SK-N-MC (cell line): ENCODE results near the gene APOA4.

Experiments
- DNase-seq: peaks from one replicate; pipeline ENCODE4 v3.0.0-alpha.2; 2011; ENCODE audit warnings: low read depth, low spot score
- H3K27ac ChIP-seq: fragments of 200-600 bp; sonication (generic); 2 replicates; pipeline ENCODE4 v1.5.1; 2016; ENCODE audit warnings: mixed run types
- H3K36me3 ChIP-seq: fragments of 200-600 bp; sonication (generic); 2 replicates; pipeline ENCODE4 v1.6.1; 2017; ENCODE audit warnings: antibody characterized with exemption, low read length, mixed read lengths; ENCODE audit not compliant: insufficient read depth
- H3K4me3 ChIP-seq: fragments of 200-600 bp; sonication (generic); 2 replicates; pipeline ENCODE4 v1.5.1; 2016
- H3K9ac ChIP-seq: fragments of 200-600 bp; sonication (generic); 2 replicates; pipeline ENCODE4 v1.8.0; 2017; ENCODE audit warnings: mixed run types, mixed read lengths; ENCODE audit not compliant: insufficient read length
- H3K9me3 ChIP-seq: fragments of 200-600 bp; sonication (generic); 2 replicates; pipeline ENCODE4 v1.6.1; 2017; ENCODE audit warnings: low read depth, mild to moderate bottlenecking, antibody characterized with exemption, low read length, moderate library complexity, mixed read lengths
- EZH2 ChIP-seq: fragments of 200-600 bp; sonication (generic); IDR thresholded peaks from one replicate; pipeline ENCODE4 v1.6.1; 2017; ENCODE audit warnings: antibody characterized with exemption
- FOXP2 ChIP-seq: optimal IDR thresholded peaks from 2 replicates; pipeline ENCODE3; 2011; ENCODE audit warnings: mild to moderate bottlenecking, moderate library complexity; ENCODE audit not compliant: insufficient read depth; ENCODE audit errors: extremely low read length, control extremely low read depth
- POLR2AphosphoS5 ChIP-seq: IDR thresholded peaks from 2 replicates; pipeline ENCODE4 v1.6.1; 2012; ENCODE audit warnings: mild to moderate bottlenecking, low read depth, low read length, borderline replicate concordance

Gene APOA4

DNA sequence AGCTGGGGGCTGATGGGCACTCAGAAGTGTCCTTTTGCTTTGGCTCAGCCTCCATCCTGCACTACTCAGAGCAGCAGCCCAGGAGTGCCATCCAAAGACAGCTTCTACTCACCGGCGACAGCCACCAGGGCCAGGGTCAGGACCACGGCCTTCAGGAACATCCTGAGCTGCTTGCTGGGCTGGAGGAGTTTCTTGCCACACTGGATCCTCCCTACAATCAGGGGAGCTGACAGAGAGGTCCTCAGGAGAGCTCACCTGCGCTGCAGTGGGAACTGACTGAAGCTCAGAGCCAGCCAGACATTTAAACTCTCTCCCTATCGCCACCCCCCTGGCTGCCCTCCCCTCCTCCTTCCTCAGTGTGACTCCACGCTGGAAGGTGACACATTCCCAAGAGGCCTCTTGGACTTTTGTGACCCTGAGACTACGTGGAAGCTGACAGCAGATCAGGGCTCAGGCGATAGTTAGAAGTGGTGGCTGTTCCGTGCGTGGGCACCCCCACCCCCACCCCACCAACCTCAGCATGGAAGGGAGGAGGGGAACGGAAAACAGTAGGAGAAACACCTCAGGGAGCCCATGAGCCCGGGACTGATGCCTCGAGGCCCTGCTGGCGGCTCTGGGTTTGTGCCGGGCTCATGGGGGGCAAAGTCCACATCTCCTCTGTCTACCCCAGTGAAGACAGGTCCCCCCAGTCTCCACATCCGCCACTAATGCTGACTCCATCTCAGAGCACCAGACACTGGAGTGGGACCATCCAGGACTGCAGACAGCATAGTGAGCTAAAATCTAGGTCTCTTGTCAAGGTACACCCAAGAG is at the start of gene APOA4:
TSS of gene APOA4 (minus strand) at position 274 of the 813 bp plus-strand sequence. CDS start at position 161, 113 bp downstream.
- H3K9ac ChIP-seq: no peak within 1 kb of the TSS
- TF ChIP-seq EZH2: no peak
- no peak for TF ChIP-seq POLR2AphosphoS5
- TF ChIP-seq FOXP2: no peak
- H3K36me3 ChIP-seq: no peaks in the 10 kb centered on the region
- H3K4me3 ChIP-seq: no peak within 1 kb of the TSS
- H3K9me3 ChIP-seq: no peaks in the 10 kb centered on the region
- DNase-seq: no peak
- no peak within 1 kb of the TSS for H3K27ac ChIP-seq

DNA sequence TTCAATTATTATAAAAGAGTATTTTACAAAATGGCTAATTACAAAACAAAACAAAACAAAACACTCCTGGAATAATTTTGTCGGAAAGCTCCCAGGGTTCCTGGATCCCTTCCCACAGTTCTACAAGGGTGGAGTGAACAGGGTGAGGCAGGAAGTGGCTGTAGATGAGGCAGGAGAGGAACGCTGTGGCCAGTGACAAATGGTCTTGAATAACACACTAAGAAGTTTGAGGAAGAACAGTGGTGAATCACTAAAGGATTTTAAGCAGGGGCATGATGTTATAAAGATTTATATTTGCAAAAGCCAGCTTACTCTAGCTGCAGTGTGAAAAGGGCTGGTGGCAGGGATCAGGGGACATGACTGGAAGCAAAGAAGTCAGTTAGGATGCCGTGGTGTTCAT is 48.1 kb upstream of the APOA4 start:
- DNase-seq: no peak
- Histone ChIP-seq H3K4me3 (no peak overlapping the region), H3K27ac (no peak overlapping the region), H3K9me3 (no peaks in the 10 kb centered on the region), H3K9ac (no peak overlapping the region), H3K36me3 (peaks cover 69% of the 10 kb centered on the region)
- TF ChIP-seq POLR2AphosphoS5 (no peak), FOXP2 (no peak), EZH2 (no peak)

- no peak overlapping the region for H3K9ac ChIP-seq
- TF ChIP-seq POLR2AphosphoS5 (no peak), EZH2 (no peak), FOXP2 (no peak)
- no peak for DNase-seq
- H3K27ac ChIP-seq: no peak overlapping the region
- no peaks in the 10 kb centered on the region for H3K9me3 ChIP-seq
- no peak overlapping the region for H3K4me3 ChIP-seq
- peaks cover 70% of the 10 kb centered on the region for H3K36me3 ChIP-seq
Observed at GRCh38 chr11:116870054-116870453, 47.0 kb upstream of the APOA4 start.

GRCh38 chr11:116869610-116870009 is 46.5 kb upstream of the APOA4 start:
- Histone ChIP-seq H3K36me3 (peaks cover 74% of the 10 kb centered on the region), H3K27ac (no peak overlapping the region), H3K4me3 (no peak overlapping the region), H3K9me3 (no peaks in the 10 kb centered on the region), H3K9ac (no peak overlapping the region)
- DNase-seq: no peak
- no peak for TF ChIP-seq FOXP2
- no peak for TF ChIP-seq EZH2
- TF ChIP-seq POLR2AphosphoS5: no peak

- H3K9me3 ChIP-seq: no peaks in the 10 kb centered on the region
- TF ChIP-seq POLR2AphosphoS5: no peak
- TF ChIP-seq FOXP2: no peak
- TF ChIP-seq EZH2: no peak
- no peak overlapping the region for H3K9ac ChIP-seq
- no peak overlapping the region for H3K27ac ChIP-seq
- no peak for DNase-seq
- peaks cover 77% of the 10 kb centered on the region for H3K36me3 ChIP-seq
- H3K4me3 ChIP-seq: no peak overlapping the region
Observed at GRCh38 chr11:116868066-116868465, 45.0 kb upstream of the APOA4 start.

DNA sequence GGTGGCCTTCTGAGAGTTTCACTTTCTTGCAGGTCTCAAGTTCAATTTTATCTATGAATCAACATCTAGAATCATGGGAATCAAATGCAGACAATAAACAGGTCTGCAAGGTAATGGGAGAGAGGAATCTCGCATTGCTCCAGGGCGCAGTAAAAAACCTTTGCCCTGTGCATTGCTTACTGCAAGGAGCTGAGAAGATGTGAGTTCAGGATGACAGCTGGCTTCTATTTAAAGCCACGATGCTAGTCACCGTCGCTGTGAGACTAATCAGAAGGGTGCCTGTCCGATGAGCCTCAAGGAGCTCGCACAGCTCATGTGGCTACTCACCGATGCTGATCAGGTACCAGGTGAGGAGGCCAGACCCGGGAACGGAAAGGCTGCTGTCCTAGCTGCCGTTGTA is 44.5 kb upstream of the APOA4 start:
- TF ChIP-seq EZH2 (no peak), FOXP2 (no peak), POLR2AphosphoS5 (no peak)
- Histone ChIP-seq H3K27ac (no peak overlapping the region), H3K4me3 (no peak overlapping the region), H3K9ac (no peak overlapping the region), H3K9me3 (no peaks in the 10 kb centered on the region), H3K36me3 (peaks cover 72% of the 10 kb centered on the region)
- DNase-seq: no peak

- no peak for TF ChIP-seq EZH2
- TF ChIP-seq FOXP2: no peak
- no peak for TF ChIP-seq POLR2AphosphoS5
- H3K36me3 ChIP-seq: peaks cover 71% of the 10 kb centered on the region
- H3K9ac ChIP-seq: no peak overlapping the region
- H3K27ac ChIP-seq: no peak overlapping the region
- DNase-seq: no peak
- no peak overlapping the region for H3K4me3 ChIP-seq
- no peaks in the 10 kb centered on the region for H3K9me3 ChIP-seq
Observed at GRCh38 chr11:116866804-116867455, 43.8 kb upstream of the APOA4 start.

- no peaks in the 10 kb centered on the region for H3K9me3 ChIP-seq
- DNase-seq: no peak
- peak overlapping the region; percentile 88 for H3K27ac ChIP-seq
- H3K36me3 ChIP-seq: peaks cover 75% of the 10 kb centered on the region
- peak overlapping the region; percentile 49 for H3K9ac ChIP-seq
- TF ChIP-seq POLR2AphosphoS5: no peak
- no peak for TF ChIP-seq EZH2
- TF ChIP-seq FOXP2: no peak
- H3K4me3 ChIP-seq: no peak overlapping the region
Observed at GRCh38 chr11:116865696-116866095, 42.6 kb upstream of the APOA4 start.

GRCh38 chr11:116864531-116864930 is 41.4 kb upstream of the APOA4 start:
- Histone ChIP-seq H3K36me3 (peaks cover 69% of the 10 kb centered on the region), H3K4me3 (no peak overlapping the region), H3K9me3 (no peaks in the 10 kb centered on the region), H3K27ac (no peak overlapping the region), H3K9ac (no peak overlapping the region)
- no peak for DNase-seq
- TF ChIP-seq FOXP2 (no peak), EZH2 (no peak), POLR2AphosphoS5 (no peak)
